Neural cell (in vitro differentiated cells): ENCODE data around the gene PRR4. TPM values are rescaled to one million over a fixed set of nuclear protein-coding genes. Genes with fewer than 3 reads are reported as not detected.

ENCODE experiments used
- H2AFZ ChIP-seq: fragments of 200-600, 300-800 bp; sonication (generic), shearing (Covaris generic); 2 replicates; pipeline ENCODE4 v1.6.0; 2014; ENCODE audit warnings: low read depth, mild to moderate bottlenecking, antibody characterized with exemption, low read length, moderate library complexity
- H3F3A ChIP-seq: fragments of 200-600 bp; shearing (Covaris generic); 2 replicates; pipeline ENCODE4 v1.6.1; 2016; ENCODE audit warnings: mild to moderate bottlenecking, moderate library complexity, mixed read lengths, antibody characterized with exemption, low read length; ENCODE audit not compliant: insufficient read depth, poor library complexity, severe bottlenecking
- H3K27ac ChIP-seq: fragments of 200-600, 300-800 bp; sonication (generic), shearing (Covaris generic); 2 replicates; pipeline ENCODE4 v1.5.1; 2014; ENCODE audit warnings: mild to moderate bottlenecking, low read length, moderate library complexity
- H3K27me3 ChIP-seq: fragments of 300-800, 200-600 bp; sonication (generic), shearing (Covaris generic); 2 replicates; pipeline ENCODE4 v1.6.0; 2014; ENCODE audit warnings: mild to moderate bottlenecking, low read depth, low read length, moderate library complexity; ENCODE audit not compliant: insufficient read depth
- H3K36me3 ChIP-seq: fragments of 300-800, 200-600 bp; sonication (generic), shearing (Covaris generic); 2 replicates; pipeline ENCODE4 v1.5.1; 2014; ENCODE audit warnings: mild to moderate bottlenecking, antibody characterized with exemption, low read length, moderate library complexity; ENCODE audit not compliant: insufficient read depth
- H3K4me2 ChIP-seq: fragments of 300-800, 200-600 bp; sonication (generic), shearing (Covaris generic); 2 replicates; pipeline ENCODE4 v1.6.0; 2014; ENCODE audit warnings: mild to moderate bottlenecking, low read length
- H3K4me3 ChIP-seq: fragments of 300-800, 200-600 bp; sonication (generic), shearing (Covaris generic); 2 replicates; pipeline ENCODE4 v1.5.1; 2014; ENCODE audit warnings: mild to moderate bottlenecking, low read length, moderate library complexity
- H3K79me2 ChIP-seq: fragments of 200-600 bp; shearing (Covaris generic); replicated peaks from 2 replicates; pipeline ENCODE4 v1.6.0; 2014; ENCODE audit warnings: mild to moderate bottlenecking, low read length, moderate library complexity; ENCODE audit not compliant: insufficient read depth
- H3K9ac ChIP-seq: fragments of 300-800, 200-600 bp; sonication (generic), shearing (Covaris generic); 2 replicates; pipeline ENCODE4 v1.6.1; 2016; ENCODE audit warnings: mild to moderate bottlenecking, low read length, mixed read lengths
- H3K9me2 ChIP-seq: fragments of 200-600 bp; shearing (Covaris generic); 2 replicates; pipeline ENCODE4 v1.6.1; 2016; ENCODE audit warnings: mild to moderate bottlenecking, low read length, mixed read lengths; ENCODE audit not compliant: insufficient read depth
- H3K9me3 ChIP-seq: fragments of 200-600, 300-800 bp; sonication (generic), shearing (Covaris generic); 2 replicates; pipeline ENCODE4 v1.6.1; 2016; ENCODE audit warnings: mild to moderate bottlenecking, mixed run types, low read length, moderate library complexity, mixed read lengths
- H4K20me1 ChIP-seq: fragments of 200-600 bp; shearing (Covaris generic); 2 replicates; pipeline ENCODE4 v1.6.1; 2016; ENCODE audit warnings: mild to moderate bottlenecking, mixed run types; ENCODE audit not compliant: insufficient read depth
- CTCF ChIP-seq: fragments of 450-650 bp; IDR thresholded peaks from 2 replicates; pipeline ENCODE4 v1.5.1; 2014; ENCODE audit warnings: antibody characterized with exemption, mild to moderate bottlenecking, moderate library complexity; ENCODE audit not compliant: poor library complexity, severe bottlenecking
- EP300 ChIP-seq: fragments of 450-650 bp; conservative IDR thresholded peaks from 2 replicates; pipeline ENCODE4 v1.6.1; 2014; ENCODE audit warnings: antibody characterized with exemption, mild to moderate bottlenecking, moderate library complexity; ENCODE audit not compliant: poor library complexity, severe bottlenecking
- EZH2 ChIP-seq: fragments of 200-600, 300-800 bp; shearing (Covaris generic), sonication (generic); IDR thresholded peaks from 2 replicates; pipeline ENCODE4 v1.6.1; 2014; ENCODE audit warnings: antibody characterized with exemption, low read length, borderline replicate concordance, mild to moderate bottlenecking; ENCODE audit not compliant: insufficient read depth, poor library complexity, severe bottlenecking
- MXI1 ChIP-seq: fragments of 450-650 bp; conservative IDR thresholded peaks from 2 replicates; pipeline ENCODE4 v1.6.1; 2014; ENCODE audit warnings: antibody characterized with exemption, mild to moderate bottlenecking; ENCODE audit not compliant: poor library complexity, severe bottlenecking
- POLR2AphosphoS5 ChIP-seq: IDR thresholded peaks from 2 replicates; pipeline ENCODE4 v1.6.1; 2012
- RAD21 ChIP-seq: fragments of 450-650 bp; conservative IDR thresholded peaks from 2 replicates; pipeline ENCODE4 v1.6.1; 2014; ENCODE audit warnings: antibody characterized with exemption, mild to moderate bottlenecking, moderate library complexity
- REST ChIP-seq: IDR thresholded peaks from 2 replicates; pipeline ENCODE4 v1.6.1; 2012; ENCODE audit warnings: borderline replicate concordance
- SMC3 ChIP-seq: fragments of 450-650 bp; conservative IDR thresholded peaks from 2 replicates; pipeline ENCODE4 v1.6.1; 2014; ENCODE audit warnings: antibody characterized with exemption, mild to moderate bottlenecking, moderate library complexity; ENCODE audit not compliant: poor library complexity
- TAF1 ChIP-seq: IDR thresholded peaks from 2 replicates; pipeline ENCODE4 v1.6.1; 2012; ENCODE audit warnings: low read depth
- polyA plus RNA-seq: library from polyadenylated mRNA; depleted of rRNA; stranded (reverse); fragments of >200 nt; gene quantifications from 2 replicates; pipeline ENCODE4 v1.2.3, GENCODE V29; 2014

Gene PRR4
- polyA plus RNA-seq, 1 donor from 2014 or later: 5.0 TPM

GRCh38 chr12:10847744-10848143 lies 1.5 kb downstream of the PRR4 start:
- no peak overlapping the region for H3K4me2 ChIP-seq
- no peaks in the 10 kb centered on the region for H4K20me1 ChIP-seq
- no peak overlapping the region for H3K27ac ChIP-seq
- H3K9me2 ChIP-seq: no peaks in the 10 kb centered on the region
- no peak overlapping the region for H3K9ac ChIP-seq
- H2AFZ ChIP-seq: no peak overlapping the region
- no peak overlapping the region for H3K4me3 ChIP-seq
- H3K79me2 ChIP-seq: no peaks in the 10 kb centered on the region
- H3K27me3 ChIP-seq: no peaks in the 10 kb centered on the region
- no peak for TF ChIP-seq RAD21
- no peak for TF ChIP-seq REST
- no peak for TF ChIP-seq EP300
- no peak for TF ChIP-seq CTCF
- TF ChIP-seq SMC3: no peak
- no peaks in the 10 kb centered on the region for H3F3A ChIP-seq
- no peaks in the 10 kb centered on the region for H3K36me3 ChIP-seq
- H3K9me3 ChIP-seq: no peaks in the 10 kb centered on the region

- TF ChIP-seq TAF1 (no peak), POLR2AphosphoS5 (no peak), CTCF (no peak), REST (no peak), EP300 (no peak), EZH2 (no peak), RAD21 (no peak), SMC3 (no peak), MXI1 (no peak)
- Histone ChIP-seq H3K4me2 (no peak overlapping the region), H3F3A (no peaks in the 10 kb centered on the region), H3K27ac (no peak overlapping the region), H3K4me3 (no peak overlapping the region), H3K9me2 (no peaks in the 10 kb centered on the region), H3K27me3 (no peaks in the 10 kb centered on the region), H3K36me3 (no peaks in the 10 kb centered on the region), H3K9me3 (no peaks in the 10 kb centered on the region), H4K20me1 (no peaks in the 10 kb centered on the region), H3K9ac (no peak overlapping the region), H3K79me2 (no peaks in the 10 kb centered on the region), H2AFZ (no peak overlapping the region)
Observed at GRCh38 chr12:10842862-10843261, 6.4 kb downstream of the PRR4 start.
